AG09309 (cell line): ENCODE data around the gene TUBA4B.
"Not testable (repeated sequence)": the region's sequence is repeated elsewhere in the genome, so short reads cannot be mapped to it uniquely, and the experiment has no call there.

Experiments used
- DNase-seq: peaks from one replicate; pipeline ENCODE4 v3.0.0-alpha.2; 2010; ENCODE audit warnings: low read depth
- H3K4me3 ChIP-seq: 2 replicates; pipeline ENCODE4 v1.5.1; 2011; ENCODE audit warnings: mild to moderate bottlenecking, low read depth, low read length, moderate library complexity; ENCODE audit not compliant: control insufficient read depth
- TF ChIP-seq, protein P1 (sequence below): IDR thresholded peaks from 2 replicates; pipeline ENCODE4 v1.5.1; 2011; ENCODE audit warnings: mild to moderate bottlenecking, low read depth, low read length, inconsistent platforms; ENCODE audit not compliant: insufficient read depth, control insufficient read depth; ENCODE audit errors: missing control alignments

The TUBA4B gene

DNA sequence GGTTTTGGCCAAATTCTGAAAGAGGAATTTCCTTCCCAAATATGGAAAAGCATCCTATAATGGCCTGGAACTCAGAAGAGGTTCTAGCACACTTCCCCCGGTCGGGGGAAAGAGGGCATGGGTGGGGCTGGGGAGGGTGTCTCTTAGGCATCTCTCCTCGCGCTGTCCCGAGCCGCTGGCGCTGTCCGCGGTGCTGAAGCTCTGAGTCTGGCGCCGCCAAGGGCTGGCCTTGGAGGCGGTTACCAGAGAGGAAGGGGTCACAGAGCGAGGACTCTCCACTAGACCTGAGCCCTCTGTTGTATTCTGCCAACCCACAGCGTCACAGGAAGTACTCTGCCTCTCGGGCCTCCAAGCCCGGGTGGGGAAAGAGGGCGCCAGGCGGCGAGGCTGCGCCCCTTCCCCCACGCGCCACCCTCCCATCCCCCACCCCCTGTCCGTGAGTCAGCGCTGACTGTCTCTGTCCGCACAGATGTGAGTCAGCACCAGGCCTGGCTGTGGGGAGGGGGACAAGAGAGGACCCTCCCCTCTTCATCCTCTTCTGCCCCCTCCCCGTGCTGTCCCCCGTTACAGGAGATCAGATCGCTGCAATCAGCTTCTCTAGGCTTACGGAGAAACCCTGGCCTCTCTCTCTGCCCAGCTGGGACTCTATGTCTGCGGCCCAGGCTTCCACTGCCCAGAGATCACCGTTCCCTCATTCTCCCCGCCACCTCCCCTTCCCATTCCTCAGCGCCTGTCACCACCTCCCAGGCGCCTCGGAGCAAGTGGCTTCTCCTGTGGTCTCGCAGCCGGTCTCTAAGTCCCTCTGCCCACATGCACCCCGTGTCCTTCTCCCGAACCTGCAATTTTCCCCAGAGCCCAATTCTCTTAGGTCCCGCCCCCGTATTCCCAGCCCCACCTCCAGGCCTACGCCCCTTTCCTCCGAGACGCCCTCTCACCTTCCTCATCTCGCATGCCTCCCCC lies 55.4 kb downstream of the TUBA4B start:
- H3K4me3 ChIP-seq = peak overlapping the region; percentile 15
- no peak for DNase-seq
- TF ChIP-seq, protein P1, sequence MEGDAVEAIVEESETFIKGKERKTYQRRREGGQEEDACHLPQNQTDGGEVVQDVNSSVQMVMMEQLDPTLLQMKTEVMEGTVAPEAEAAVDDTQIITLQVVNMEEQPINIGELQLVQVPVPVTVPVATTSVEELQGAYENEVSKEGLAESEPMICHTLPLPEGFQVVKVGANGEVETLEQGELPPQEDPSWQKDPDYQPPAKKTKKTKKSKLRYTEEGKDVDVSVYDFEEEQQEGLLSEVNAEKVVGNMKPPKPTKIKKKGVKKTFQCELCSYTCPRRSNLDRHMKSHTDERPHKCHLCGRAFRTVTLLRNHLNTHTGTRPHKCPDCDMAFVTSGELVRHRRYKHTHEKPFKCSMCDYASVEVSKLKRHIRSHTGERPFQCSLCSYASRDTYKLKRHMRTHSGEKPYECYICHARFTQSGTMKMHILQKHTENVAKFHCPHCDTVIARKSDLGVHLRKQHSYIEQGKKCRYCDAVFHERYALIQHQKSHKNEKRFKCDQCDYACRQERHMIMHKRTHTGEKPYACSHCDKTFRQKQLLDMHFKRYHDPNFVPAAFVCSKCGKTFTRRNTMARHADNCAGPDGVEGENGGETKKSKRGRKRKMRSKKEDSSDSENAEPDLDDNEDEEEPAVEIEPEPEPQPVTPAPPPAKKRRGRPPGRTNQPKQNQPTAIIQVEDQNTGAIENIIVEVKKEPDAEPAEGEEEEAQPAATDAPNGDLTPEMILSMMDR = no peak

GRCh38 chr2:219309278-219309677 lies 56.2 kb downstream of the TUBA4B start, which contains the start of gene PTPRN:
PTPRN (minus strand) TSS chr2:219309401; CDS start chr2:219309332, 69 bp downstream.
- TF ChIP-seq, protein P1 = no peak
- no peak for DNase-seq
- H3K4me3 ChIP-seq = peak within 1 kb of the TSS; percentile 15

DNA sequence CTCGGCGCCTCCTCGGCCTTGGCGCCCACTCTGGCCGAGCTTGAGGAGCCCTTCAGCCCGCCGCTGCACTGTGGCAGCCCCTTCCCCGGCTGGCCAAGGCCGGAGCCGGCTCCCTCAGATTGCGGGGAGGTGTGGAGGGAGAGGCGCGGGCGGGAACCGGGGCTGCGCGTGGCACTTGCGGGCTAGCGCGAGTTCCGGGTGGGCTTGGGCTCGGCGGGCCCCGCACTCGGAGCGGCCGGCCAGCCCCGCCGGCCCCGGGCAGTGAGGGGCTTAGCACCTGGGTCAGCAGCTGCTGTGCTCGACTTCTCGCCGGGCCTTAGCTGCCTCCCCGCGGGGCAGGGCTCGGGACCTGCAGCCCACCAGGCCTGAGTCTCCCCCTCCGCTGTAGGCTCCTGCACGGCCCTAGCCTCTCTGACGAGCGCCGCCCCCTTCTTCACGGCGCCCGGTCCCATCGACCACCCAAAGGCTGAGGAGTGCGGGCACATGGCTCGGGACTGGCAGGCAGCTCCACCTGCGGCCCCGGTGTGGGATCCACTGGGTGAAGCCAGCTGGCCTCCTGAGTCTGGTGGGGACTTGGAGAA lies 59.7 kb downstream of the TUBA4B start:
- not testable (repeated sequence) for DNase-seq, H3K4me3 ChIP-seq

- no peak for DNase-seq
- TF ChIP-seq, protein P1 = no peak
- H3K4me3 ChIP-seq = no peak overlapping the region
These were observed 61.9 kb downstream of the TUBA4B start for GRCh38 chr2:219314804-219315468.
